Erythroblast (primary cell): ENCODE measurements around the gene CDH13.

ENCODE experiments used
- DNase-seq, 2 experiments: peaks; one replicate each; lab custom pipeline; 2025; lab: John Stamatoyannopoulos, UW
- GATA1 ChIP-seq: IDR thresholded peaks from 2 replicates; pipeline ENCODE4 v1.6.1; 2011; ENCODE audit warnings: low read depth, mild to moderate bottlenecking, control low read depth, low read length, moderate library complexity
- POLR2A ChIP-seq: IDR thresholded peaks from 2 replicates; pipeline ENCODE4 v1.6.1; 2011; ENCODE audit warnings: mild to moderate bottlenecking, low read length

Gene CDH13

GRCh38 chr16:83807710-83808572 lies 1181.2 kb downstream of the CDH13 start, which contains the start of gene HSBP1:
HSBP1 (plus strand) TSS chr16:83807978; CDS start chr16:83808077, 99 bp downstream.
- DNase-seq: peak; percentile 93 to 94

GRCh38 chr16:83808573-83809014 lies 1181.8 kb downstream of the CDH13 start:
- TF ChIP-seq GATA1 (no peak), POLR2A (no peak)

More at GRCh38 chr16:83807710-83808572, 1181.2 kb downstream of the CDH13 start, which contains the start of gene HSBP1:
- TF ChIP-seq GATA1 (no peak), POLR2A (peak; percentile 56)

GRCh38 chr16:83809092-83809491 lies 1182.3 kb downstream of the CDH13 start:
- DNase-seq: no peak
- no peak for TF ChIP-seq GATA1
- TF ChIP-seq POLR2A: no peak

More at GRCh38 chr16:83808573-83809014, 1181.8 kb downstream of the CDH13 start:
- DNase-seq: peak; percentile 19 to 40

GRCh38 chr16:83810901-83811300 lies 1184.1 kb downstream of the CDH13 start:
- TF ChIP-seq GATA1 (no peak), POLR2A (no peak)
- no peak for DNase-seq

- DNase-seq: no peak
- no peak for TF ChIP-seq GATA1
- no peak for TF ChIP-seq POLR2A
Observed at GRCh38 chr16:83813823-83814658, 1187.3 kb downstream of the CDH13 start.

GRCh38 chr16:83814659-83814985 lies 1187.9 kb downstream of the CDH13 start:
- no peak for DNase-seq
- no peak for TF ChIP-seq GATA1
- no peak for TF ChIP-seq POLR2A

- no peak for TF ChIP-seq POLR2A
- TF ChIP-seq GATA1: no peak
- no peak for DNase-seq
Observed at GRCh38 chr16:83817022-83817421, 1190.3 kb downstream of the CDH13 start.

- TF ChIP-seq POLR2A: no peak
- TF ChIP-seq GATA1: no peak
- no peak for DNase-seq
Observed at GRCh38 chr16:83818276-83818675, 1191.5 kb downstream of the CDH13 start.

- DNase-seq: no peak
- TF ChIP-seq GATA1 (no peak), POLR2A (no peak)
Observed at GRCh38 chr16:83819361-83819760, 1192.6 kb downstream of the CDH13 start.

GRCh38 chr16:83826146-83826913 lies 1199.6 kb downstream of the CDH13 start:
- TF ChIP-seq POLR2A: no peak
- no peak for TF ChIP-seq GATA1
- DNase-seq: peak; percentile 64 to 82

- TF ChIP-seq GATA1 (no peak), POLR2A (no peak)
- no peak for DNase-seq
Observed at GRCh38 chr16:83830091-83830768, 1203.5 kb downstream of the CDH13 start.

- no peak for DNase-seq
- TF ChIP-seq GATA1: no peak
- TF ChIP-seq POLR2A: no peak
Observed at GRCh38 chr16:83830769-83831455, 1204.1 kb downstream of the CDH13 start.

- DNase-seq: no peak
- TF ChIP-seq GATA1 (no peak), POLR2A (no peak)
Observed at GRCh38 chr16:83831456-83831987, 1204.8 kb downstream of the CDH13 start.
